Pancreas (tissue), 10 donors: ENCODE measurements around the gene SLC5A3. TPM values are rescaled to one million over a fixed set of nuclear protein-coding genes. Genes with fewer than 3 reads are reported as not detected.

Experiments
- ATAC-seq, 4 donors: fragments of 200-7000 bp; cut with Tn5 transposase; one replicate each; pipeline versions ENCODE4 v1.8.0 to v1.9.1; 2020; ENCODE audit warnings: mild to moderate bottlenecking in 4 of 4, moderate library complexity in 4 of 4
- DNase-seq, 6 donors: peaks; one replicate each; pipeline ENCODE4 v3.0.0-alpha.2; 2020
- FAIRE-seq: peaks from 2 replicates; lab custom pipeline; 2012; peaks lifted over from hg19 to GRCh38; lab: Jason Lieb, UNC
- H3K27ac ChIP-seq, 4 donors: fragments of 200-600 bp; sonication (generic); 1 replicate in 3 of 4; 2 replicates in 1 of 4; pipeline versions ENCODE4 v1.5.0 to v1.8.0; 2020
- H3K27me3 ChIP-seq, 4 donors: fragments of 200-600 bp; one replicate each; pipeline ENCODE4 v1.8.0; 2021
- H3K36me3 ChIP-seq, 3 donors: fragments of 200-600 bp; sonication (generic) in 1 of 3; one replicate each; pipeline versions ENCODE4 v1.5.0 to v1.8.0; 2020 to 2021
- H3K4me1 ChIP-seq, 3 donors: fragments of 200-600 bp; one replicate each; pipeline ENCODE4 v1.8.0; 2021
- H3K4me3 ChIP-seq, 4 donors: fragments of 200-600 bp; sonication (generic) in 2 of 4; one replicate each; pipeline versions ENCODE4 v1.5.0 to v1.8.0; 2020 to 2021
- H3K9me3 ChIP-seq, 4 donors: fragments of 200-600 bp; one replicate each; pipeline ENCODE4 v1.8.0; 2021
- WGBS, 2 donors: extraction: QIAGEN DNeasy Blood & Tissue Kit; methylation state at CpG; one replicate each; pipeline ENCODE4 v1.1.7; 2013; 5-methylcytosine and 5-hydroxymethylcytosine counted together
- intact Hi-C, 3 donors: fragments of 100-400 bp; cut with DNase I; formaldehyde crosslinking; loops; one replicate each; pipeline versions ENCODE4 v1.11.1 to v1.14.2; 2022
- polyA plus RNA-seq, 2 donors: library from polyadenylated mRNA; stranded (reverse); fragments of 200-250 nt; gene quantifications; one replicate each; pipeline ENCODE4 v1.2.3, GENCODE V29; 2013
- total RNA-seq, 6 donors: library from RNA; stranded (reverse); fragmentation: NEBNext Ultra II Directional in 4 of 6; extraction: Animal tissue kit (Norgen Biotek cat#: 25700) in 4 of 6; gene quantifications; one replicate each; pipeline versions ENCODE4 v1.2.1 to v1.2.4, GENCODE V29; 2021 to 2023
- TF ChIP-seq, protein P1 (sequence below), 4 donors: fragments of 200-600 bp; sonication (generic) in 3 of 4; IDR thresholded peaks; one replicate each; pipeline versions ENCODE4 v1.5.0 to v1.8.0; 2021; ENCODE audit warnings: antibody characterized with exemption in 4 of 4
- donor health status: healthy with polysubstance abuse.
- donor health status: DM: no; HTN: no; CAD: no; lungs with moderate emphysema.
- donor health status: DM: no; HTN: no; CAD: no.
- donor health status: control.
- donor health status: control.
- donor health status: Bipolar disorder and iron deficiency.
- donor health status: DM: yes; HTN: yes; CAD: no.
- donor health status: DM: no; HTN: no; CAD: no.
- donor health status: DM: no; HTN: no; CAD: no.
- donor health status: DM: yes; HTN: yes; CAD: no.

SLC5A3 gene
- total and polyA plus RNA-seq, 8 donors = 0.49 to 5.9 (median 2.6) TPM

DNA sequence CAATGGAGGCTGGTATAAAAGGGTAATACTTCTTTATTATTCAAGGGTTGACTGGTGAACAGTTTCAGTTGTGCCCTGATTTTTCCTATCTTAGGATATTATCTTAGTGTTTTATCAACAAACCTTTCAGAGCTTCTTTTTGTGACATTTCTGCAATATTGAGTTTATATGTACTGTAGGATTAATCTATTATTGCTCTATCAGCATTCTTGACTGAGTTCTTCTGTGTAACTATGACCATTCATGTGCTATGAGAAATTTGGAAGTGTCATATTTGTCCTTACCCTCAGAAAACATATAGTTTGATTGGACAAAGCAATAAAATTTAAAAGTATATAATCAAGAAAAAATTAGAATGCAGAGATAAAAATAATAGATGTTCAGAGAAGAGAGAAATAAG, 25.5 kb upstream of the SLC5A3 start:
- Histone ChIP-seq H3K4me3 (no peak overlapping the region), H3K27me3 (no peaks in the 10 kb centered on the region), H3K4me1 (no peaks in the 10 kb centered on the region), H3K36me3 (no peaks in the 10 kb centered on the region), H3K27ac (no peak overlapping the region), H3K9me3 (no peaks in the 10 kb centered on the region)
- ATAC-seq = no peak
- FAIRE-seq = no peak
- intact Hi-C loops = no loop called here
- DNase-seq = no peak
- TF ChIP-seq, protein P1, sequence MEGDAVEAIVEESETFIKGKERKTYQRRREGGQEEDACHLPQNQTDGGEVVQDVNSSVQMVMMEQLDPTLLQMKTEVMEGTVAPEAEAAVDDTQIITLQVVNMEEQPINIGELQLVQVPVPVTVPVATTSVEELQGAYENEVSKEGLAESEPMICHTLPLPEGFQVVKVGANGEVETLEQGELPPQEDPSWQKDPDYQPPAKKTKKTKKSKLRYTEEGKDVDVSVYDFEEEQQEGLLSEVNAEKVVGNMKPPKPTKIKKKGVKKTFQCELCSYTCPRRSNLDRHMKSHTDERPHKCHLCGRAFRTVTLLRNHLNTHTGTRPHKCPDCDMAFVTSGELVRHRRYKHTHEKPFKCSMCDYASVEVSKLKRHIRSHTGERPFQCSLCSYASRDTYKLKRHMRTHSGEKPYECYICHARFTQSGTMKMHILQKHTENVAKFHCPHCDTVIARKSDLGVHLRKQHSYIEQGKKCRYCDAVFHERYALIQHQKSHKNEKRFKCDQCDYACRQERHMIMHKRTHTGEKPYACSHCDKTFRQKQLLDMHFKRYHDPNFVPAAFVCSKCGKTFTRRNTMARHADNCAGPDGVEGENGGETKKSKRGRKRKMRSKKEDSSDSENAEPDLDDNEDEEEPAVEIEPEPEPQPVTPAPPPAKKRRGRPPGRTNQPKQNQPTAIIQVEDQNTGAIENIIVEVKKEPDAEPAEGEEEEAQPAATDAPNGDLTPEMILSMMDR (IDR thresholded peaks at IDR 0.05) = no peak

DNA sequence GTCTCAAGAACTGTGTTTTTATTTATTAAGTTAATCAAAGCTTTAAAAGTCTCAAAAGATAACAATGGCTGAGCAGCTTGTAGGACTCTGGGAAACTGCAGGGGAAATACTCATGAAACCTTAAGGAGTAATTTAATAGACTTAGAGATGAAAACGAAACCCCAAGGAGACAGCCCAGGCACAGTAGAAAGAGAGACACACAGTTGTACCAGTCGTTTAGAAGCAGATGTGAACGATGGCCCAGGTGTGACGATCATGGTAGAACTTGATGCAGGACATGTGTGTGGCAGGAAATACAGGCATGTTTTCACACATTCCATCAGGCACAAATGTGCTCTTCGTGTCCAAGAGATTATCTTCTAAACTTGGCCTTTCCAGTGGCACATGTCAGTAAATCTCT, 21.2 kb upstream of the SLC5A3 start:
- no peak for FAIRE-seq
- no peak for DNase-seq
- intact Hi-C loops = no loop called here
- no peaks in the 10 kb centered on the region for H3K9me3 ChIP-seq
- TF ChIP-seq, protein P1 (IDR thresholded peaks at IDR 0.05) = no peak
- no peak for ATAC-seq
- H3K27ac ChIP-seq = no peak overlapping the region
- H3K36me3 ChIP-seq = no peaks in the 10 kb centered on the region
- H3K4me1 ChIP-seq = no peaks in the 10 kb centered on the region
- no peaks in the 10 kb centered on the region for H3K27me3 ChIP-seq
- H3K4me3 ChIP-seq = no peak overlapping the region
- 69 to 73% methylated on average over 5 of the region's 5 CpGs for WGBS, 2 donors

DNA sequence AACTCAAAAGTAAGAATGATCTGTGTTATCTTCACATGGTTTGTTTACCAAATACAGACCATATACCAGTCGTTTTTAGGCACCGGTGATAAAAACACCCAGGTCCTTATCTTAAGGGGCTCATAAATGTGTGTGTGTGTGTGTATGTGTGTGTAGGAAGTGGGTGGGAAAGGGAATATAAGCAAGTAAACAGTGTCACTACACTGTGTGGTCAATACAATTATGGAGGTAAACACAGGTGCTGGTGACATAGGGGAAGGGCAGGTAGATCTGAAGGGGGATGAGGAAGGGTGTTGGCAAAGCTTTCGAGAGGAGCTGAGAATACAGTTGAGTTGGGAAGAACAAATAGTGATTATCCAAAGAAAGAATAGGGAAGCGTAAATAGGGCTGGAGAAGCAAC, 19.1 kb upstream of the SLC5A3 start:
- H3K27ac ChIP-seq = no peak overlapping the region
- H3K4me1 ChIP-seq = no peaks in the 10 kb centered on the region
- H3K36me3 ChIP-seq = no peaks in the 10 kb centered on the region
- intact Hi-C loops = no loop called here
- 50 to 52% methylated on average over 4 of the region's 4 CpGs for WGBS, 2 donors
- no peak overlapping the region for H3K4me3 ChIP-seq
- TF ChIP-seq, protein P1 (IDR thresholded peaks at IDR 0.05) = no peak
- DNase-seq (no peak), FAIRE-seq (no peak), ATAC-seq (no peak)
- H3K9me3 ChIP-seq = no peaks in the 10 kb centered on the region
- H3K27me3 ChIP-seq = no peaks in the 10 kb centered on the region

DNA sequence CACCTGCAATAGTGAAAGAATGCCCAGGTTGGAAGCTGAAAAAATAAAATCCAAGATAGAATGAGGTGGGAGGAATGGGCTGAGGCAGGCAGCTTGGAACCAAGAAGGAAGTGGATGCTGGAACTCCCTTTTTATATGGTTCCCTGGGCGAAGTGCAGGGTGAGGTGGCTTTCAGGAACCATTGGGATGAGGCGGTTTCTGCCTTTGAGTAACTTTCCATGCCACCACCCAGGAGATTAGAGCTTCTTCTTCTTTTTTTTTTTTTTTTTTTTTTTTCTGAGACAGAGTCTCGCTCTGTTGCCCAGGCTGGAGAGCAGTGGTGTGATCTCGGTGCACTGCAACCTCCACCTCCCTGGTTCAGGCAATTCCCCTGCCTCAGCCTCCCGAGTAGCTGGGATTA, 17.8 kb upstream of the SLC5A3 start:
- no peaks in the 10 kb centered on the region for H3K4me1 ChIP-seq
- FAIRE-seq = no peak
- no peak overlapping the region for H3K4me3 ChIP-seq
- no peak for ATAC-seq
- intact Hi-C loops = no loop called here
- TF ChIP-seq, protein P1 (IDR thresholded peaks at IDR 0.05) = no peak
- H3K9me3 ChIP-seq = no peaks in the 10 kb centered on the region
- no peaks in the 10 kb centered on the region for H3K36me3 ChIP-seq
- no peak for DNase-seq
- 94 to 95% methylated on average over 5 of the region's 5 CpGs for WGBS, 2 donors
- no peaks in the 10 kb centered on the region for H3K27me3 ChIP-seq
- no peak overlapping the region for H3K27ac ChIP-seq

DNA sequence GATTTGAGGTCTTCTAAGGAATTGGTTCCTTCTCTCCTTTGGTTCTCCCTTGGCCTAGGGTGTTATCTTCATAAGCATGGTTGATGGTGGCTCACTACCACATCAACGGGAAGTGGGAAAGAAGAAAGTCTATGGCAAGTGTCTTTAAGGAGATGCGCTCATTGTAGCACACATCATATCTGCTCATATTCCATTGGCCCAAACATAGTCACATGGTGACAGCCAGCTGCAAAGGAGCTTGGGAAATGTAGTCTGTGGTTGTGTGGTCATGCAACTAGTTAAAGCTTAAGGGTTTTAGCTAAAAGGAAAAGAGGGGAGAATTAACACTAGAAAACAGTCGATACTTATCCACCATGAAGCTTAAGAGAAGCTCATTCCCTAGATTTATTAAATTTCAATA, 11.4 kb upstream of the SLC5A3 start:
- Histone ChIP-seq H3K27me3 (no peaks in the 10 kb centered on the region), H3K36me3 (no peaks in the 10 kb centered on the region), H3K27ac (no peak overlapping the region), H3K9me3 (no peaks in the 10 kb centered on the region), H3K4me1 (no peaks in the 10 kb centered on the region), H3K4me3 (no peak overlapping the region)
- TF ChIP-seq, protein P1 (IDR thresholded peaks at IDR 0.05) = no peak
- intact Hi-C loops = no loop called here
- WGBS, 2 donors = 74 to 95% methylated on average over 3 of the region's 3 CpGs
- no peak for DNase-seq
- ATAC-seq = no peak
- no peak for FAIRE-seq
